Neural cell (in vitro differentiated cells): ENCODE data around the gene PTER.

Experiments used
- CTCF ChIP-seq: fragments of 450-650 bp; IDR thresholded peaks from 2 replicates; pipeline ENCODE4 v1.5.1; 2014; ENCODE audit warnings: antibody characterized with exemption, mild to moderate bottlenecking, moderate library complexity; ENCODE audit not compliant: poor library complexity, severe bottlenecking
- EP300 ChIP-seq: fragments of 450-650 bp; conservative IDR thresholded peaks from 2 replicates; pipeline ENCODE4 v1.6.1; 2014; ENCODE audit warnings: antibody characterized with exemption, mild to moderate bottlenecking, moderate library complexity; ENCODE audit not compliant: poor library complexity, severe bottlenecking
- EZH2 ChIP-seq: fragments of 200-600, 300-800 bp; shearing (Covaris generic), sonication (generic); IDR thresholded peaks from 2 replicates; pipeline ENCODE4 v1.6.1; 2014; ENCODE audit warnings: antibody characterized with exemption, low read length, borderline replicate concordance, mild to moderate bottlenecking; ENCODE audit not compliant: insufficient read depth, poor library complexity, severe bottlenecking
- POLR2AphosphoS5 ChIP-seq: IDR thresholded peaks from 2 replicates; pipeline ENCODE4 v1.6.1; 2012
- REST ChIP-seq: IDR thresholded peaks from 2 replicates; pipeline ENCODE4 v1.6.1; 2012; ENCODE audit warnings: borderline replicate concordance
- TAF1 ChIP-seq: IDR thresholded peaks from 2 replicates; pipeline ENCODE4 v1.6.1; 2012; ENCODE audit warnings: low read depth

GRCh38 chr10:16393271-16393858 lies 43.4 kb upstream of the PTER start:
- no peak for TF ChIP-seq EZH2
- no peak for TF ChIP-seq CTCF
- TF ChIP-seq TAF1: no peak
- TF ChIP-seq REST: no peak
- TF ChIP-seq EP300: no peak
- TF ChIP-seq POLR2AphosphoS5: no peak
